Measurements from ENCODE around the gene FOXA1.

- TF ChIP-seq FOXA1 (IDR thresholded peaks at IDR 0.05): no peak
- TF ChIP-seq TAF1 (conservative IDR thresholded peaks at IDR 0.05): no peak
- no peak for TF ChIP-seq CTCF (IDR thresholded peaks at IDR 0.05; ENCODE audit: low read depth, low read length, missing input control)
Observed at GRCh38 chr14:37571391-37571790, 23.7 kb downstream of the FOXA1 start.

Data from liver (tissue), 3 donors.